SK-N-DZ (cell line): ENCODE results near the gene DCP1B.
A peak's percentile ranks its signal among the peaks of the same experiment; 100 is the strongest.

ENCODE experiments used
- DNase-seq: peaks from one replicate; pipeline ENCODE4 v3.0.0-alpha.2; 2015; ENCODE audit warnings: low spot score

DCP1B gene

DNA sequence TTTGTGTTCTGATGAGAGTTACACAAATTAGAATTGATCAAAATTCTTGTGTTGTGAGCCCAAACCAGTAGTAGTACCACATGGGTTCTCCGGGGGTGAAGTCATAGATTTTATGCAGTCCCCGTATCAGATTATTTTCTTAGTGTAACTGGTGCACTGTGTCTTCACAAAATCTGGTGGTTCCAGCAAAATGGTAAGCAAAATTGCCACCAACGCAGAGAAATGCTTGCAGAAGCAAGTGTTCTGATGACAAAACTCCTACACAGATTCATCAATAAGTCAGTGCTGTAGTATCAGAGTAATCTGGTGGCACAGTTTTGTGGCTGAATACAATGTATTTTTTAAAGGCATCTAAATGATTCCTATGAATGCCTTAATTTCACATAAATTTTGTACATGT is 84.5 kb downstream of the DCP1B start:
- no peak for DNase-seq

DNA sequence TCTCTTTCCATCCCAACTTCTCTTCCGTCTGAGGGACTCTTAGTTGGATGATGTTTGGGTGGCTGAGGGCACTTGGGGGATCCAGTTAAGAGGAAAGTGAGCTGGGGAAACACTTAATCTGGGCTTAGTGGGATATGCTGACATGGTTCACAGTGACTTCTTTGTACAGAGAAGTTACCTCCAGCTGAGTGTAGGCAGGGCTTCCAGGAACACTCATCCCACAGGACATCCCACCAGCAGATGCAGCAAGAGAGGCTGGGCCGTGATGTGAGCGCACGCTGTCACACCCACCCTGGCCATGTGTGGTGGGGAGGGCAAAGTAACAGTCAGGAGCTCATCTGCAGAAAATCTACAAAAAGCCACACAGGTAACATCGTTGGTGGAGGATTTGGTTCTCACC is 85.0 kb downstream of the DCP1B start:
- no peak for DNase-seq

DNA sequence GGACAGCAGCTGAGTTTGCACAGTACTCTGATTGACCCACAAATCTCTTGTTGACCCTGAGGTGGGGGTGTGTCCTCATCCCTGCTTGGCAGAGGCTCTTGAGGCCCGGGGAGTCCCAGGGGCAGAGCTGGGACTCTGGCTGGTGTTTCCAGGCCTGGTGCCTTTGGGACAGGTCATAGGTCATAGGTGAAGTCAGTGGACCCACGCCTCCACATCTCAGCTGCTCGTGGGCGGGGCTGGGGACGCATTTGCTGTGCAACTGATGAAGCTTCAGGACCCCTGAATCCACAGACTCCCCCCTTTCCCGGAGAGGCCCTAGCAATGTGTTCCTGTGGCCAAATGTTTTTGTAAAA is 85.4 kb downstream of the DCP1B start:
- DNase-seq: peak; percentile 3

DNA sequence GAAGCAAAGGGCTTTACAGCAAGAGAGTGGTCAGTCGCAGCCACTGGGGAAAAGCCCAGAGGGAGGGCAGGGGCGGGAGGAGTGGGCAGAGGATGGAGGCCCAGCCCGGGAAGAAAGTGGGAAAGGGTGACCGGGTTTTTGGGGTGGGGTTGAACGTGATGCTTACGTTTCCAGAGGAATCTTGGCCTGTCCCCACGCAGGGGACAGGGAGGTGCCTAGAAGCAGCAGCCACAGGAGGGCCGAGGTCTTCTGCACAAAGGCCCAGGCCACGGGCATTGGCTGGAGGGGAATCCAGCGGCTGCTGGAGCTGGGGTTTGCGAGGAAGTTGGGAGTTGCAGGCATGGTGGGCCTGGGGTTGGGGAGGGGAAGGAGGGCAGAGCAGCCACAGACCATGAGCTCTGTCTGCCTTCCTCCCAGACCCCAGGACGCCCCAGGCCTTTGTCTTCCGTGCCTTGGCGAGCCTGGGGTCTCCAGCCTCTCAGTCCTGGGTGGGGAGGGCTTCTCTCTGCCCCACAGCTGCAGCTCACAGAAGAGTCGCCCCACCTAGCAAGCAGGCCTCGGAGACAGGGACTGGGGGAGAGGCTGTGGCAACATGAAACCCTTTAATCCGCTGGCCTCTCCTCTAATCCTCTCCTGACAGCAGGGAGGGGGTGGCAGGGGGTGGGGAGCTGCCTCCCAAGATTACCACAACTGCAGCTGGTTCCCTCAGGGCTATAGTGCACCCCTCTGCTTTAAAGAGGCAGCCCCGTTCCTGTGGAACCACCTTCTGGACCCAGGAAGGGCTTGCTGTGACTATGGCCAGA is 86.0 kb downstream of the DCP1B start, which contains the start of gene CACNA2D4:
CACNA2D4 (minus strand) TSS at position 572 of the 803 bp plus-strand sequence; CDS start at position 393, 179 bp downstream.
- peak; percentile 5 for DNase-seq

DNA sequence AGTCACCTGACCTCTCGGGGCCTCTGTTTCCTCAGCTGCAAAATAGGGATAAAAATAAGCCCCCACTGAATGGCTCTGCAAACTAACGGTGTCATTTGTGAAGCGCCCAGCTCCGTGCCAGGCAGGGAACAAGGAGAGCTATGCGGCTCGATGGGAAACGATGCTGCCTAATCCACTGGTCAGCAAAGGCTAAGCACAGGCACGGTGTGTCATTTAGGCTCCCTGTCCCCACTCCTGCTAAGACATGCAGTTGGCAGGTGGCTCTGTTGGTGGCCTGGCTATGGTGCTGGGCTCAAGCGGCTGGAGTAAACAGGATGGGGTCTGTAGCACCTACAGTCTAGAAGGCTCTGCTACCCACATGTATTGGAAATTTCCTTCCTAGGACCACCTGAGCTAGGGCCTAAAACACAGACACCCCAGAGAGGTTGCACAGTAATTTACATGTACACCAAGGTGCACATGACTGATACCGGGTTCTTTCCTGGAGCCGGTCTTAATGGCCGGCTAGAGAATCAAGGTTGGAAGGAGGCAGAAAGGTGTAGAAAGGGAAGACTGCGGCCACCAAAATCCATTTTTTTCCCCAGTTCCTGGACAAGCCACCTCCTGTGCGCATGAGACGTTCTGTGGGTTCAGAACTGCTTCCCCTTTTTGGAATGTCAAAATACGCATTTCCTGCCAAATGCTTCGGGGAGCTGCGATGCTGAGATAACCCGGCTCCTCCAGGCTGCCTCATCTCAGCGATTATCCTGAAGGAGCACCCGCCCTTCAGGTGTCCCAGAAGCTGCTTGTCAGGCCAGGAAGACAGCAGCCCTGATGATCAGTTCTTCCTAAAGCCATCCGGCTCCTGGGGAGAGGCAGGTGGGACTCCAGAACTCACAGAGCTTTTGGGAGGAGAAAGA is 86.8 kb downstream of the DCP1B start:
- DNase-seq: peak; percentile 3

DNA sequence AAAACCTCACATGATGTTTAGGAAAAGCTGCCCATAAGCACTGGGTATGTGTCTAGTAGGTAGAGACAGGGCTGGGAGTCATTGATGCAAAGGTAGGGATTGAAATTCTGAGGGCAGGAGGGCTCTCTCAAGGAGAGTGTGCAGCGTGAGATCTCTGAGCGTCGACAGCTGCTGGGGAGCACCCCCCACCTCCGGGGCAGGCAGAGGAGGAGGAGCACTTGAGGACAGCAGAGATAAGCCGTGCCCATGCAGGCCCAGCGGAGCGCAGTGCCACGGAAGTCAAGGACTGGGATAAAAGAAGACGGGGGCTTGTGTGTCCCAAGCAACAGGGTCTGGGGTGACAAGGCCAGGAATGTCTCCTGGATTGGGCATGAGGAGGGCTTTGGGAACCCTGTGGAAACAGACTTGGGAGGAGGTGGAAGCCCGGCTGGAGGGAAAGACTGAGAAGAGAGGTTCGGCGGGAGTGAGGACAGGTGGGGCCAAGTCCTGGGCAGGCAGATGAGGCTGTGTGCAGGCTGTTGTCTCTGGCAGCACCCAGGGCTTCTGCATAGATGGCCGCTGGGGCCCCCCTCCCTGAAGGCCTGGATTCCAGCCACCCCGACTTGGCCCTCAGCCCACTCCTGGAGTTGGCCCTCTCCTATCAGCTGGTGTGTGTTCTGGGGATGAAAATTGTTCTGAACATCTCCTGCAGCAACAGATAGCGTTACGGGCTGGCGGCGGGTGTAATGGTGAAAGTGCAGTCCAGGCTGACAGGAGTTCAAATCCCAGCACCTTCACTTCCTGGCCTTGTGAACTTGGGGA is 87.7 kb downstream of the DCP1B start:
- peak; percentile 2 for DNase-seq

DNA sequence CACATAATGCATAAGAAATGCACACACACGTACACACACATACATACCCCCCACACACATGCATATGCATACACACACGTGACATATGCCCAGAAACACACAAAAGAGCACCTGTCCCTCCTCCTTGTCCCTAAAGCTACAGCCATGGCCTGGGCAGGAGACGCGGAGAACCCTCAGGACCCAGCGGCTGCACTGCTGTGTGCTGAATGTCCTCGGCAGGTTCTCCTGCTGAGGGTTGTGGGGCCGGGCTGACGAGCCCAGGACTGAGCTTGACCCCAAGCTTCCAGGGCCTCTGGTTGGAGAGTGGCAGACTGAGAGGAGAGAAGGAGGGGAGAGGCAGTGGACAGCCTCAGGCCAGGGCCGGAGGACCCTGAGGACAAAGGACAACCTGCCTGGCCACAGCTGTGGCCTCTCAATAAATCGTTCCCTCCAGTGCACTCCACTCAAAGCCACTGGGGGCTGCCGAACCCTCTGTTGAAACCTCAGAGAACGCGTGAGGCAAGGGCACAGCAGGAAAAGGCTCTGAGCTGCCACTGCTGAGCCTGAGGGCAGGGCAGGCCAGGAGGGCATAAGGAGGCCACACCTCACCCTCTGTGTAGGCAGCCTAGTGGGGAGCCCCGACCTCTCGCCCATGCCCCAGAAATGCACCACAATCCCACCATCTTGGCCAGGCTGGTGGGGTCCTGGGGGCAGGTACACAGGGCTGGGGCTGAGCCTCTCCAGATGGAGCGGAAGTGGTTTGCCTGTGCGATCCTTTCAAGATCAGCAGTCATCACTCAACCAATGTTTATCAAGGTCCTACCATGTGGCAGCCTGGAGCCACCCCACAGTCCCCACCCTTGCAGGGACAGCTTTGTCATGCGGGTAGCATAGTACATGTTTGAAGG is 88.9 kb downstream of the DCP1B start:
- DNase-seq: no peak

DNA sequence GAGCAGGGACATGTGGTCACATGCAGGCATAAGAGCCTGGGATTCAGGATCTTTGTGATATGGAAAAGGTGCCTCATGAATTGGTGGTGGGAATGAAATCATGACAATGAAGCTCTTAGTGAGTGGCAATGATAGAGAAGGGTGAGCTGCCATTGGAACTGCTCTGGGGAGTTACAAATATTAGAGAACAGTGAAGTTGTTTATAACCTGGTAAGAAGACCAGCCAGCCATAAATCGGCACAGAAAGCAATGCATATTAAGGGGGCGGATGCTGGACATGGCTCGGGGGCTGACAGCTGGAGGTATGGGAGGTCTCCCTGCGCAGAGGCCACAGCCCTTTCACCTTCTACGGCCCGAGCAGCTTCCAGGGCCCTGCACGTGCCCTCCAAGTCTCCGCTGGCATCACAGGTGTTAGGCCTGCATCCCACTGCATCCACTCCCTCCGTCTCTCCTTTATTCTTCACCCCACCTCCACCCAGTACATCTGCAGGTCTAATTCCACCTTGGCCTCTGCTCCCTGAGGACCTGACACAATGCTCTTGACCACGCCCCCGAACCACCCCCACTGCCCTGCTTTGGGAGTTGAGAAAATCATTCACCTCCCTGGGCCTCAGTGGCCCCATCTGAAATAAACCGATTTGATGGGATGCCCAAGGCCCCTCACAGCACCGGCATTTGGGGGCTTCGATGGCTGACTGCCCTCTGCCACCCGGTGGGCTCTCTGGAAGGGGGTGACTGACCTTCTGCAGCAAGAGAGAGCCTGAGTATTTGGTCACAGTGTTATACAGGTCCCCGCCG is 89.9 kb downstream of the DCP1B start:
- DNase-seq: no peak

DNA sequence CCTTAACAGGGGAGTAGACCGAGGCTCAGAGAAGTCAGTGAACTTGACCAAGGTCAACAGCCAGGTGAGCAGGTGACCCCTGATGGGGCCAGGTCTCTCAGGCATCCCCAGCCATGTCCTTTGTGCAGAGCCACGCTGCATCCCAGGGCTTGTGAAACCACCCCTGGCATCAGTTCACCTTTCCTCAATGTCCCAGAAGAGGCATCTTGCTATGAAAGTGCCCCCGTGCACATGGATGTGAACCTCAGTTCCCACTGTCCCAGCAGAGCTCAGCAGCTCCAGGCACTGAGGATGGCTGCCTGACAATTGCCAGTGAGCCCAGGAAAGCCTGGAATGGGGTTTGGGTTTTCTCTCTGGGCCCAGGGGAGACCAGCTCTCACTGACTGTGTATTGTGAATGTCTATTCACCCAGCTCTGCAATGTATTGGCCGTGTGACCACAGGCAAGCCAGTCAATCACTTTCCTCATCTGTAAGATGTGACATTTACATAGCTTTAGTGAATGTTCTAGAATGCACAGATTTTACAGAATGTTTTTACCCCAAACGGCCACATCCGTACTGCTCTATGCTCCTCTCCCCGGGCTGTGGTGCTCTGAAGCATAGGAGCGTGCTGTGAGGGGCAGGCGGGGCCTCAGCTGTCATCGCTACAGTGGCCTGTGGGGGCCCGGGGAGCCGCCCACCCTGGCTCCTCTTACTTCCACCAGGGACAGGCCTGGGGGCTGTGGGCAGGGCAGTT is 90.7 kb downstream of the DCP1B start:
- no peak for DNase-seq

DNA sequence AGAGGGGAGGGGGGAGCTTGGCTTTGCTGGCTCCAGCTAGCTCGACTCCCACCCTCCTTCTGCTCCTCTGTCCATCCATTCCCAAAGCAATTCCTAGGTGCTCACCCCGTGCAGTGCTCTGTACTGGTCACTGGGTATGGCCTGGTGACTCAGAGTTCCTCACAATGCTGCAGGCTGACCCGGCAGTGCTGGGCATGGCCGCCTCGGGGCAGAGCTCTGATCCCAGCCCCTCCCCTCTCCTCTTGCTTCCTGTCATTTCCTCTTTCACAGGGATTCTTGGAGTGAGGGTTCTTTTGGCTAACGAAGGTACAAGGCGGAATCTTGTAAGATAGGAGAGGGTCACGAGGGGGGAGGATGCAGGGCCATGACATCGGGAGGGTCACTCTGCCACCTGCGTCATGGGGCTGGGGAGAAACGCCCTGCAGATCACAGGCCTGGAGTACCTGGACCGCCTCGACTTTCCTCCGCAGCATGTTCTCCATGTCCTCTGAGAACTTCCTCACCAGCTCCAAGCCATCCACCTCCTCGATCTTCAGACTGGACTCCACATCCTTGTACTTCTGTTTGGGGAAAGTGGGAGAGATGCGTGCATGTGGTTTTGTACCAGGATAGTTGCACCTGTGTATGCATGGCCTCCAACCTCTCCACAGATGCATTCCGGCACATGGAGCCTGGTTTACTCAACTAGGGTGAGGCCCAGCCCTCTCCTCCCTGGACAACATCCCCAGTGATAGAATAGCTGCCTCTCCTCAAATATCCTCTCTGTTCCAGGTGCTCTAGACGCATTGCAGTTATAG is 91.5 kb downstream of the DCP1B start:
- DNase-seq: no peak

DNA sequence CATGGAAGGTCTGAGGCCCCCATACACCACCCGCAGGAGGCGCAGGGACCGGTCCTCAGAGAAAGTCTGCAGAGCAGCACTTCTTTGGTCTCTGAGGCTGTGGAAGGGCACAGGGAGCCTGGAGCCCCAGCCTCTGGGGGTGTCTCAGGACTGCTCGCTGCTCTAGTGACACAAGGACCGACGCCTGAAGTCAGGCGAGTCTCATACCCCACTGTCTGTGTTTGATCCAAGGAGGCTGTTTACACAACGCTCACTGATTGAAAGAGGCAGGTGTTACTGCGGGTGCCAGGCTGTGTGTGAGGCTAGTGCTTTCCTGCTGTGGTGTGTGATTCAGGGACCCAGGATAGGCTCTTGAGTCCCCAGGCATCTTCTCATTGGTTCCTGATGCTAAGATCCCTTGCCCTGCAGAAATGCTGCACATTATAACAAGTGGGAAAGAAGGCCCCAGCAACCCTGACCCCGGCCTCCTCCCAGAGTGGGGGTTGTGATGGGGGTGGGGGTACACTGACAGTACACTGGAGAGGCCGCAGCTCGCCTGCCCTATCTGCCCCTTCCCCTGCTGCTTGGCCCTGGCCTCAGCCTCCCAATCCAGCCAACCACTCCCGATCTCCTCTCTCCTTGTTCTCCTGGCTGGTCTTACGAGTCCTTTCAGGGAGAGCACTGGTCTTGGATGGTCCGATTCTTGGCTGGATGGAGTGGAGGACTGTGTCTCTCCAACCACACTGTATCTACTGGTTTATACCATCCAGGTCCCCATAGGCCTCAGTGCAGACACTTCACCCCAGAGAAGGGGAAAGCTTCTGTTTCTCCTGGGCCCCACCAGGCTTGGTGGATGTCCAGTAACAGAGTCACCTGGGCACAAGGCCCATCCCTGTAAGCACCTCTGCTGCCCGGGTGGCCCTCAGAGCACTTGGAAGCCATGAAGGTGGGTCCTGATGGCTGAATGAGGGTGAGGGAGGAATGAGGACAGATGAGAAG is 92.4 kb downstream of the DCP1B start:
- no peak for DNase-seq

DNA sequence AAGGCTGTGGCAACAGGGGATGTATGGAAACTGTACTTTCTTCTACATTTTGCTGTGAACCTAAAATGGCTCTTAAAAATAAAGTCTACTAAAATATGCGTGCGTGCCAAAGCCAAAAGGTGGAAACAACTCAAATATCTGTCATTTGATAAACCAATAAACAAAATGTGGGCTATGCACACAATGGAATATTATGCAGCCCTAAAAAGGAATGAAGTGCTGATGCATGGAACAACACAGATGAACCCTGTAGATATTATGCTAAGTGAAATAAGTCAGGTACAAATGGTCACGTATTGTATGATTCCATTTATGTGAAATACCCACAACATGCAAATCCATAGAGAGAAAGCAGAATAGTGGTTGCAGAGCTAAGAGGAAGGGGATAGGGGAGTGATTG is 93.8 kb downstream of the DCP1B start:
- no peak for DNase-seq

DNA sequence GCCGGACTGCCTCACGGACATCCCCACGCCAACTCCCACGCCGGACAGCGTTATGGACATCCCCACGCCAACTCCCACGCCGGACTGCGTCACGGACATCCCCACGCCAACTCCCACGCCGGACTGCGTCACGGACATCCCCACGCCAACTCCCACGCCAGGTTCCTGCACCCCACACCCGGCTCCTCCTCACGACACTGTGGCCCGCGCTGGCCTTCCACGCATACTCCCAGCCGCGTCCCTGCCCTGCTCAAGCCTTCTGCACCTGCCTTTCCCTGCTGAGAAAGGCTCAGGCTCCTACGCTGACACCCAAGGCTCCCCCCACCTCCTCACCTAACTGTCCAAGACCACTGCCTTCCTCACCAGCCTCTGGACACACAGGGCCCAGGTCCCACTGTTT is 95.5 kb downstream of the DCP1B start:
- no peak for DNase-seq

DNA sequence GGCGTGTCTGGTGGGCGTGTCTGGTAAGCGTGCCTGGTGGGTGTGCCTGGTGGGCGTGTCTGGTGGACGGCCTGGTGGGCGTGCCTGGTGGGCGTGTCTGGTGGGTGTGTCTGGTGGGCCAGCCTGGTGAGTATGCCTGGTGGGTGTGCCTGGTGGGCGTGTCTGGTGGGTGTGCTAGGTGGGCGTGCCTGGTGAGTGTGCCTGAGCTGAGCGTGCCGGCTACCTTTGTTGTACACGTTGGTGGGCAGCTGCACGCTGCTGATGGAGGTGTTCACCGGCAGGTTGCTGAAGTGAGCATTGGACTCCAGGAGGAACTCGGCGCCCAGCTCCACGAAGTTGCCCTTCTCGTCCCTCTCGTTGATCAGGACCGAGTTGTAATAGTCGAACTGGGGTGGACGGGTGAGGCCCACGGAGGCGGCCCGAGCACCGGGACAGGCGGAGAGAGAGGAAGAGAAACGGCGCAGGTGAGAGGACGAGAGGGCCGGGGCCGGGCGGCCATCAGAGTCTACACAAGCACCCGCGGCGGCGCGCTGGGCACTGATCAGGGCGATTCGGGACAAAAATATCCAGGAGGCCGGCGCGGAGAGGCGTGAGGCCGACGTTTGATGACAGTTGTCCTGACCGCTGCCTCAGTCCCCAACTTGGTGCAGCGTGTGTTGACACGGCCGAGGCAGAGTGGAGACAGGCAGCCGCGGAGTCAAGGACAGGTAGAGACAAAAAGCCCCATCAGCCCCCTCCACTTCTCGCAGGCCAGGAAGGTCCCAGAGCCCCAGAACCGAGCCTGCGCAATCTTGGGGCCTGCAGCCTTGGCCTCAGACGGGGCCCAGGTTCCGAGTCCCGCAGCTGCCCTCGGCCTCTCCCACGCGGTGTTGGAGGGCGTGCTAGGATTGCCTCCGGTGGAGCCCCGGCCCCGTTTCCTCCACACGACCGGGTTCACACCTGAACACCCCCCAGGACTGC is 96.3 kb downstream of the DCP1B start:
- no peak for DNase-seq

DNA sequence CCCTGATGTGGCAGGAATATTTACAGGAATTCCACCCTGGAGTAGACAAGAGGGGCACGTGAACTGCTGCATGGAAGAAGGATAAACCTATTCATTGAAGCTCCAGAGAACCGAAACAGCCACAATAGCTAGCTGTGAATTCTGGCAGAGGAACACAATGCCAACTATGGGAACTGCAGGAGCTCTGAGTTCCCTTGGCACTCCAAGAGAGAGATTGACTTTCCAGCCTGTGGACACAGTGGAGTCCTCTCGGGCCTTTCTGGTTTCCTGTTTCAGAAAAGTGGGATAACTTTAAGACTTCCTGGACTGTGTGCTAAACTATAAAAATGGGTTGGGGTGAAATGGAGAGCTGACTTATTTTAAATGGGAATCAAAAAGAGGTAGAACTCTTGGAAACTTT is 97.7 kb downstream of the DCP1B start:
- DNase-seq: no peak

DNA sequence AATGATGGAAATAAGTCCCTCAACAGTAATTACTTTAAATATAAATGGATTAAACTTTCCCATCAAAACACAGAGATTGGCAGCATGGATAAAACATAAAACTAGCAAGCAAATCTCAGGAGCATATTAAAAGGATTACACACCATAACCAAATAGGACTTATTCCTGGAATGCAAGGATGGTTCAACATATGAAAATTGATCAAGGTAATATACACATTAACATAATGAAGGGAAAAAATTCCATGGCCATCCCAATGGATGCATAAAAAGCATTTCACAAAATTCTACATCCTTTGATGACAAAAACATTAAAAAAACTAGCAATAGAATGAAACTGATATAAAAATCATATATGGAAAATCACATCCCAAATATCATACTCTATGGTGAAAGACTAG is 99.4 kb downstream of the DCP1B start:
- no peak for DNase-seq
